Astrocyte of the spinal cord (primary cell): Measurements from ENCODE around the gene CACTIN.

Experiments used
- DNase-seq: peaks from one replicate; pipeline ENCODE4 v3.0.0; 2011; ENCODE audit warnings: low read depth, low spot score
- H3K4me3 ChIP-seq: 2 replicates; pipeline ENCODE4 v1.5.1; 2011; ENCODE audit warnings: low read depth, mild to moderate bottlenecking, low read length, moderate library complexity
- in situ Hi-C: cut with HindIII; loops from 2 replicates; pipeline ENCODE4 v1.10.0; 2017; ENCODE audit warnings: low sequenced_read_pairs
- TF ChIP-seq, protein P1 (sequence below): IDR thresholded peaks from 2 replicates; pipeline ENCODE4 v1.5.1; 2012; ENCODE audit warnings: low read depth, mild to moderate bottlenecking, low read length, inconsistent platforms

CACTIN gene

GRCh38 chr19:3580156-3580934 is 46.2 kb downstream of the CACTIN start:
- peak; percentile 93 for DNase-seq
- TF ChIP-seq, protein P1, sequence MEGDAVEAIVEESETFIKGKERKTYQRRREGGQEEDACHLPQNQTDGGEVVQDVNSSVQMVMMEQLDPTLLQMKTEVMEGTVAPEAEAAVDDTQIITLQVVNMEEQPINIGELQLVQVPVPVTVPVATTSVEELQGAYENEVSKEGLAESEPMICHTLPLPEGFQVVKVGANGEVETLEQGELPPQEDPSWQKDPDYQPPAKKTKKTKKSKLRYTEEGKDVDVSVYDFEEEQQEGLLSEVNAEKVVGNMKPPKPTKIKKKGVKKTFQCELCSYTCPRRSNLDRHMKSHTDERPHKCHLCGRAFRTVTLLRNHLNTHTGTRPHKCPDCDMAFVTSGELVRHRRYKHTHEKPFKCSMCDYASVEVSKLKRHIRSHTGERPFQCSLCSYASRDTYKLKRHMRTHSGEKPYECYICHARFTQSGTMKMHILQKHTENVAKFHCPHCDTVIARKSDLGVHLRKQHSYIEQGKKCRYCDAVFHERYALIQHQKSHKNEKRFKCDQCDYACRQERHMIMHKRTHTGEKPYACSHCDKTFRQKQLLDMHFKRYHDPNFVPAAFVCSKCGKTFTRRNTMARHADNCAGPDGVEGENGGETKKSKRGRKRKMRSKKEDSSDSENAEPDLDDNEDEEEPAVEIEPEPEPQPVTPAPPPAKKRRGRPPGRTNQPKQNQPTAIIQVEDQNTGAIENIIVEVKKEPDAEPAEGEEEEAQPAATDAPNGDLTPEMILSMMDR, result no peak
- H3K4me3 ChIP-seq, result no peak overlapping the region
- in situ Hi-C loops, result no loop called here

DNA sequence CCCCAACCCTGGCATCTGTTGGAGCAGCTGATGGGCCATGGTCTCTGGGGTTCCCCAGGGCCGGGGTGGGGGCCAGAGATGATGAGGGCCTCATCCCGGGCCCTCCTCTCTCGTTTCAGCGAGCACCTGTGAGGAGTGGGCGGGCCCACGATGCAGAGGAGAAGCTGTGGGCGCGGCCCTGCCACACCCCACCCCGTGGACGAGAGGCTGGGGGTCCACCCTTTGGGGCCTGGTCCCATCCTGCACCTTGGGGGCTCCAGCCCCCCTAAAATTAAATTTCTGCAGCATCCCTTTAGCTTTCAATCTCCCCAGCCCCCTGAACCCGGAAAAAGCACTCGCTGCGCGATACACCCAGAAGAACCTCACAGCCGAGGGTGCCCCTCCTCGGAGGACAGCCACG is 48.2 kb downstream of the CACTIN start:
- no peak overlapping the region for H3K4me3 ChIP-seq
- DNase-seq, result no peak
- in situ Hi-C loops, result no loop called here
- TF ChIP-seq, protein P1, result no peak

DNA sequence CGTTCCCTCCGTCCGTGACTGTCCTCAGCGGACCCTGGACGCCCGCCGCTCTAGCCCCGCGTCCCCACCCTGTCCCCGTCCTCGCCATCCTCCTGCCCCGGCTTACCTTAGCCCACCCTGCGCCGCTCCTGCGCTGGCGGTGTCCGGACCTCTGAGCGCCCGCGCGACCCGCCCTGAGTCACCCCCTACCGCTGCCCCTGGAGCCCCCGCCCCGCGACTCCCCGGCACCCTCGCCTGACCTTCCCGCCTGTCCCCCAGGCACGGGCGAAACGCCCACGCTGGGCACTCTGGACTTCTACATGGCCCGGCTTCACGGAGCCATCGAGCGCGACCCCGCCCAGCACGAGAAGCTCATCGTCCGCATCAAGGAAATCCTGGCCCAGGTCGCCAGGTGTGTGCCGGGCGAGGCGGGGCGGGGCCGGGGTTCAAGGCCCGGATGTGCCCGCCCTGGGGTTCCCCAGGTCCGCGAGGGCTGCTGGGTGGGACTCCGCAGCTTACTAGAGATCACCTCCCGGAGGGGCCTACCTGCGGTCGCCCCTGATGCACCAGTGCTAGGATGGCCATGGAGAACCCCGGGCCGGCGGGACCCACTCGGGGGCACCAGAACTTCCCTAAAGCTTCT is 48.8 kb downstream of the CACTIN start:
- no peak for DNase-seq
- in situ Hi-C loops, result no loop called here
- H3K4me3 ChIP-seq, result no peak overlapping the region
- TF ChIP-seq, protein P1, result no peak

DNA sequence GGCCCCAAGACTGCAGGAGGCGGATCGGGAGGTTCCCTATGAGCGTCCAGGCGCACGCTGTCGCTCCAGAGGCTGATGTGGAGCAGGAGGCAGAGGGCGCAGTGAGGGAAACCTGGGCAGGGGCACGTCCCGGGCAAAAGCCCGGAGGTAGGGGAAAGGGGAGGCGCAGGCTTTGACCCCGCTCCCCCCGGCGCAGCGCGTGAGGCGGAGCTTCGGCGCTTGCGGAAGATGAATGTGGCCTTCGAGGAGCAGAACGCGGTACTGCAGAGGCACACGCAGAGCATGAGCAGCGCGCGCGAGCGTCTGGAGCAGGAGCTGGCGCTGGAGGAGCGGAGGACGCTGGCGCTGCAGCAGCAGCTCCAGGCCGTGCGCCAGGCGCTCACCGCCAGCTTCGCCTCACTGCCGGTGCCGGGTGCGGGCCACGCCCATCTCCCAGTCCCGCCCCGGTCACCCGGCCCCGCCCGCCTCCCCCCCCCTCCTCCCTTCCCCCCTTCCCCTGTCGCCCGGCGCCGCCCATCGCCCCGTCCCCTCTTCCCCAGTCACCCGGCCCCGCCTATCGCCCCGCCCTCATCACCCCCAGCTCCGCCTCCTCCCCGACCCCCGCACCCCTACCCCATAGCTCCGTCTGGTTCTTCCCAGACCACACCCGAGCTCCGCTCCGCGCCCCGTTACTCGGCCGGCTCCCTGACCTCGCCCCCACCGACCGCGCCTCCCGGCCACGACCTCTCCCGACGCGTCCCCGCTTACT is 49.7 kb downstream of the CACTIN start:
- H3K4me3 ChIP-seq, result peak overlapping the region; percentile 10
- DNase-seq, result peak; percentile 67

DNA sequence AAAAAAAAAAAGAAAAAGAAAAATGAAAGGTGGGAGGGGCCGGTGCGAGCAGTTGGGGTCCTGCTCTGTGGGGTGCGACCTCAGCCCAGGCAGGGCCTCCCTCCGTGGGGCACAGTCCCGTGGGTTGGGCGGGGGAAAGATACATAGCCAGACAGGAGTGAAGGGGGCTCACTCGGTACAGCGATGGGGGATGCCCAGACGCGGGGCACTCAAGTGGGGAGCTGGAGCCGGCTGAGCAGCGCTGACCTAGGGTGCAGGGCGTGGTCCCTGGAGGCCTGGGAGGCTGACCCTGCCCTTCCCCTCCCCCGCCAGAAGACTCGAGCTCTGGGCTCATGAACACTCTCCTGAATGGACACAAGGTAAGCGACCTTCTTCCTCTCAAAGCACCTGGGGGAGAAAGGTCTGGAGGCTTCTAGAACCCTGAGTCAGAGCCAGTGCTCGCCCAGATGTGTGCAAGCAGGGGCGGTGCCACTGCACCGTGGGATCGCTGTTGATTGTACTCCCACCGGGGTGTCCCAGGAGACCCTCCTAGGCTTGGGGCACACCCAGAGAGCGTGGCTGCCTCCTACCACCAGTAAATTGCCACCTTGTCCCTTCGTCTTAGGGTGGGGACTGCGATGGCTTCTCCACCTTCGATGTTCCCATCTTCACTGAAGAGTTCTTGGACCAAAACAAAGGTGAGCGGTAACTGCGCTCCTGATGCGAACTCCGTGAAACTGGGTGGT is 50.5 kb downstream of the CACTIN start:
- DNase-seq, result no peak
- in situ Hi-C loops, result no loop called here
- TF ChIP-seq, protein P1, result no peak
- H3K4me3 ChIP-seq, result peak overlapping the region; percentile 10

More for the DNA sequence above, 49.7 kb downstream of the CACTIN start:
- TF ChIP-seq, protein P1, result no peak
- in situ Hi-C loops, result no loop called here

- in situ Hi-C loops, result no loop called here
- DNase-seq, result peak; percentile 41
- TF ChIP-seq, protein P1, result peak; percentile 49
- H3K4me3 ChIP-seq, result no peak overlapping the region
Measured at GRCh38 chr19:3575260-3575741, 51.3 kb downstream of the CACTIN start.
